ENCODE measurements around the gene GTF3C2. TPM values are rescaled to one million over a fixed set of nuclear protein-coding genes. Genes with fewer than 3 reads are reported as not detected.
"Not testable (repeated sequence)": the region's sequence is repeated elsewhere in the genome, so short reads cannot be mapped to it uniquely, and the experiment has no call there.

Gene GTF3C2
- total RNA-seq, 1 experiment from 2014 or later = 56.5 TPM

DNA sequence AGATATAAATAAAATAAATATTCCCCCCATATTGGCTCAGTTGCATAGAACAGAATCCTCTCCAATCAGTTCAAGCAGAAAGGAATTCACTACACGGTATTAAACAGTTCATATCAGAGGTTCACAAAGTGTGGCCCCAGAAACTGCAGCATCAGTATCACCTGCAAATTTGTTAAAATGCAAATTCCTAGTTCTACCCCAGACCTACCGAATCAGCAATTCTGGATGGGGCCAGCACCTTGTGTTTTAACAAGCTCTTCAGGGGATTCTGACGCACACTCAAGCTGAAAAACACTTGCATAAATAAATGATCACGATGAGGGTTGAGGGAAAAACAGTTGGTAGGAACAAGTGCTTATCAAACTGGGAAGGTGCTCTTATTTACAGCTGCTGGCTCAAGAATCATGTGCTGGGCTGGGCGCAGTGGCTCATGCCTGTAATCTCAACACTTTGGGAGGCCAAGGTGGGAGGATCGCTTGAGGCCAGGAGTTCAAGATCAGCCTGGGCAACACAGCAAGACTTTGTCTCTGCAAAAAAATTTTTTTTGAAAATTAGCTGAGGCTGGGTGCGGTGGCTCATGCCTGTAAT, 6.4 kb downstream of the GTF3C2 start:
- Histone ChIP-seq H3K36me3 (peaks cover 12% of the 10 kb centered on the region), H3K27me3 (no peaks in the 10 kb centered on the region), H3K9me3 (no peaks in the 10 kb centered on the region), H3K4me3 (no peak overlapping the region)
- DNase-seq = no peak

DNA sequence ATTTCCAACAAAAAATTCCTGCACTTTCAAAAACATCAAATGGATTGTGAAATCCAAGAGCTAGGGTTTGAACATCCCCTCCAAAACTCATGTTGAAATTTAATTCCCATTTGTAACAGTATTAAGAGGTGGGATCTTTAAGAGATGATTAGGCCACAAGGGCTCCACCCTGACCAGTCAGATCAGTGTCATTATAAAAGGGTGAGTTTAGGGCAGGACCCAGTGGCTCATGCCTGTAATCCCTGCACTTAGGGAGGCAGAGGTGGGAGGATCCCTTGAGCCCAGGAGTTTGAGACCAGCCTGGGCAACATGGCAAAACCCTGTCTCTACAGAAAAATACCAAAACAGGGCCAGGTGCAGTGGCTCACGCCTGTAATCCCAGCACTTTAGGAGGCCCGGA, 8.9 kb downstream of the GTF3C2 start:
- no peaks in the 10 kb centered on the region for H3K27me3 ChIP-seq
- H3K9me3 ChIP-seq = no peaks in the 10 kb centered on the region
- peaks cover 17% of the 10 kb centered on the region for H3K36me3 ChIP-seq
- no peak overlapping the region for H3K4me3 ChIP-seq
- no peak for DNase-seq

DNA sequence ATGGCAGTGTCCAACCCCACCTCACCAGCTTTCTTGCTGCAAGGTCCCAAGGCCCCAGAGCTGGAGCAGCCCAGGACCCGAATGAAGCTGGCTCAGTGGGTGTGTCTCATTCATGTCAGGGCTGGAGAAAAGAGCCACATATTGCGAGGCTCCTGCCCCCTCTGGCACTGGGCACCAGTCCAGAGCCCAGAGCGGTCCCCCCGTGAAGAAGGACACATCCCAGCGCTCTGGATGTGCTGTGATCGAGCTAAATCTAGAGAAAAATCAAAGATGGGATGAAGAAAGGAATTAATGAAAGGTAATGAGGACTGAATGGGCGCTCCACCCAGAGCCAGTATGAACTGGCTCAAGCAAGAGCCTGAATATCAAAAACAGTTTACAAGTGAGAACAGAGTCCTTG, 20.4 kb downstream of the GTF3C2 start:
- no peak for DNase-seq
- peaks cover 52% of the 10 kb centered on the region for H3K36me3 ChIP-seq
- no peaks in the 10 kb centered on the region for H3K9me3 ChIP-seq
- H3K27me3 ChIP-seq = no peaks in the 10 kb centered on the region
- no peak overlapping the region for H3K4me3 ChIP-seq

DNA sequence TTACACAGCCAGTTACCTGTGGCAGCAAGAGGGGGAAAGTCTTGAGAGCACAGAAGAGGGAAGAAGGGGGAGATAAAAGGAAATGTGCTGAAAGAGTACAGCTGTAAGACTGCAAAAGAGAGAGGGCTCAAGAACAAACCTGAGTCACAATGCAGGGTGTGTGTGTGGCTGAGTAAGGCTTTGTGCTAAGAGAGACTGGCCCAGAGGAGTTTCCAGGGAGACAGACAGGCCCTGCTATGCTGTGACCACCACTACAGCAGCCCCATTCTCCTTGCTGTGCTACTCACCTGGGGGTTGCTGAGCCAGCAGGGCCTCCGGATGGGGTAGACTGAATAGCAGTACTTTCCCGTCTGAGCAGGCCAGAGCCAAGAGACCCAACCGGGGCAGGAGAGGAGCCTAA, 21.3 kb downstream of the GTF3C2 start:
- peaks cover 52% of the 10 kb centered on the region for H3K36me3 ChIP-seq
- no peaks in the 10 kb centered on the region for H3K27me3 ChIP-seq
- DNase-seq = no peak
- no peaks in the 10 kb centered on the region for H3K9me3 ChIP-seq
- H3K4me3 ChIP-seq = no peak overlapping the region

DNA sequence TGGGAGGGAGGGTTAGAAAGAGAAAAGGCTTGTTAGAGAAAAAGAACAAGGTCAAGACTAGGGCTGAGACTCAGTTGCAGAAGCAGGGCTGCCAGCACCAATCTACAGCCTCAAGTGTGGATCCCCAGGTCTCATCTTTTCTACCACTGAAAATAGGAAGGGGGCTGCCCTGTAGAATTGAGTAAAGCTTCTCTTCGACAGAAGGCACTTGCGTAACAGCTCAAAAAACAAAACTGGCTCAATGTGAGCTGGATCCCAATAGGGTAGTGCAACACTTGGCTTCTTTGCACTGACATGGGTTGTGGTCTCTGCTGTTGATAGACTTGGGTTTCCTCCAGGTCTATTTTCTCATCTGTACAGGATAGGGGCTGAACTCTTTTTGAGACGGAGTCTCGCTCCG, 31.8 kb downstream of the GTF3C2 start:
- no peak for DNase-seq
- no peak overlapping the region for H3K4me3 ChIP-seq
- no peaks in the 10 kb centered on the region for H3K27me3 ChIP-seq
- no peaks in the 10 kb centered on the region for H3K9me3 ChIP-seq
- H3K36me3 ChIP-seq = peaks cover 34% of the 10 kb centered on the region

DNA sequence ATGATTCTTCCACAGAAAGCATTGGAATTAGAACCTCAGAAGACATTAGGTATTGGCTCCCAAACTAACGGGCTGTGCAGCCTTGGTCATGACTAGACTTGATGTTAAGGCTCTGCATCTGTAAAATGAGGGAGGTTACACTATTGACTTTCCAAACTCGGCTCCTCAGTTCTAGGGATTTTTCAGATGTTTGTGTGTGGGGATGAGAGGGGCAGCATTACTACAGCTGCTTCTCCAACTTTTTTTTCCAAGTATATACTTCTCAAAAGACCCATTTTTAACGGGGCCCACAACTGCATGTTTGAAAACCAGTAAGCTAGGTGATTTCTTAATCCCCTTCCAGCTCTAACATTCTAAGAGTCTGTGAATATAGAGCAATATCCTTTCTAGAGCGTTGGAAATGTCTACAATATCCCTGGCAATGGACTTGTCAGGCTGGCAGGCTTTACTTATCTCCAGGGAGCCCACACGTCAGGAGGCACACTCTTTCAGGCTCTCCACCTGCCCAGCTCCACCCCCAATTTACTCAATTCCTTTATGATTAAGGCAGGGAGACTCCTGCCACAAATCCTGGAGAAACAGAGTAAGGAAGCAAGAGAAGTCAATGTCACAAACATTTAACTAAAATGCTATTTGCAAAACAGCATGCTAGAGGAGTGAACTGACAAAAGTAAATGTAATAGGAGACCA, 32.8 kb downstream of the GTF3C2 start:
- no peaks in the 10 kb centered on the region for H3K27me3 ChIP-seq
- no peak for DNase-seq
- peaks cover 24% of the 10 kb centered on the region for H3K36me3 ChIP-seq
- H3K4me3 ChIP-seq = peak overlapping the region; percentile 85
- no peaks in the 10 kb centered on the region for H3K9me3 ChIP-seq

DNA sequence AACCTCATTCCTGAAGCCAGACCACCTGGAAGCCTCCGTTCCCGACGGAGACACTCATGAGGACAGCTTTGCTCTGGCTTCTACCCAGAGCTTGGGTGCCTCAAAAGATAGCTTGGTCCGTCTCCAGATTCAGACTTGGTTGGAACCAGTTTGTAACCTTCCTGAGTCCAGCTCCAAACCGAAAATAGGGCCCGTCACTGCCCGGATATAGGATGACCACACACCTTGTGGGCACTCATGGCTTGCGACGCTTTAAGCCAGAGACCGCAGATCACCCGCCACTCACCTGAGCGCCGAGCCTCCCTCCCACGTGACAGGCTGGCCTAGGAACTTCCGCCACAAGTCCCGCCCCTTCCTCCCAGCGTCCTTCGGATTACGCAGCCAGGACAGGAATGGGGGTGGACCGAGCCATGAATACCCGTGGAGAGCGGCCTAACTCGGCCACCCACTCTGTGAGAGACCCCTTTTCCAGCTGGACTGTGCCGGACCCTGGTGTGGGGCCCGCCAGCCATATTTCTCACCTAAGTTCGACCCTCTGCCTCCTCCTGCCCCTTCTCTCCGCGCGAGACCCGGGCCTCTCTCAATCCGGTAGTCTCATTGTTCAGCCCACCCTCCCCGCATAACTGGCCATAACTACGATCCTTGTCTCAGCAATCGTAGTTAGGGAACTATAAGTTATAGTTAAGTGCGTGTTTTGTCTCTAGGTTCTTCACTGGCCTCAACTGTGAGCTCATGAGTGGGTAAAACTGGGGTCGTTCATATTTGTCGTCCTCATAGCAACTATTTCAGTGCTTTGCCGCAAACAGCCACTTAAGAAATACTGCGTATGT, 33.6 kb downstream of the GTF3C2 start, which contains the start of gene MPV17:
Gene MPV17 (minus strand): TSS at position 332 of the 830 bp plus-strand sequence. CDS start 580 bp downstream, outside the sequence.
- H3K27me3 ChIP-seq = no peaks in the 10 kb centered on the region
- no peaks in the 10 kb centered on the region for H3K9me3 ChIP-seq
- peaks cover 17% of the 10 kb centered on the region for H3K36me3 ChIP-seq
- H3K4me3 ChIP-seq = peak within 1 kb of the TSS; percentile 85
- peak; percentile 90 for DNase-seq

DNA sequence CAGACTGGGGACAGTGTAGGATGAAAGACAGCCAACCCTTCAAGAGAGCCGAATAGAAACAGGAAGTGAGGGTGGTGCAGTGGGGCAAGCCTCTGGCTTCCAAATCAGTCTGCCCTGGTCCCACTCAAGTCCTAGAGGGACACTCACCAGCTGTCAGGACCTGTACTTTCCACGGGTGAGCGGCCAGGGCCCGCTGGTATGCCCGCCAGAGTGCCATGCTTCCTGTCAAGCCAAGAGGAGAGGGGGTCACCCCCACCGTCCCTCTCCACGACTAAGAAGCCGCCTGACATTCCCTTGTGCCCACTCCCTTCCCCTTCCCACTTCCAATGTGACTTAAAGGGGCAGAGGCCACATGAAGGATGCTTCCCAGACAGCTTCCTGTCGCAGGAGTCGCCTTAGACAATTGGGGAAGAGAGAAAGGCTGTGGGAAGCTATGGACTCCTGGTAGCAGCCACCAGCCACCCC, 34.2 kb downstream of the GTF3C2 start:
- H3K4me3 ChIP-seq = peak overlapping the region; percentile 85
- H3K9me3 ChIP-seq = no peaks in the 10 kb centered on the region
- no peak for DNase-seq

DNA sequence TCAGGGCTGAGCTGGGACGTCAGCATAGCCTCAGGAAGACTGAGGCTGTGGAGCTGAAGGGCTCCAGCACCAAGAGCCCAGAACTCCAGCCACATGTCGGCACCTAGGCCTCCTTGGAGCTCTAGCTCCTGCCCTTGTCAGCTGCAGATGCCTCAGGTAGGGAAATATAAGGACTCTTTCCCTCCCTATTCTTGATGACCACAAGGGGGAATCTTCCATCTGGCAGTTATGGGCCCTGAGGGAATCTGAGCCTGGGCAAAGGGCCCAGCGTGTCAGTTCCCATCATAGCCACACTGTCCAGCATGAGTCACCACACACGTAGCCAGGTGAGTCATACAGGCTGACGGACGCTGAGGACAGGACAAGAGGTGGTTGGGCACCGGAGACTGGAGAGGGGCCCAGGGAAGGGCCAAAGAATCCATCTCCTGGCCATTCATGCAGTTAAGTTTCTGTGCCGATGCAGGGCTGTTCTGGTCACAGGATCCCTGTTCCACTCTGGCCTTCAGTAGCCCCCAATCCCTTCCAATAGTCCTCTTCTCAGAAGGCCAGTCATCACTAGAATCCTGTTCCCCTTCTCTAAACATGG, 35.5 kb downstream of the GTF3C2 start:
- H3K27me3 ChIP-seq = no peaks in the 10 kb centered on the region

More for the DNA sequence above, 34.2 kb downstream of the GTF3C2 start:
- Histone ChIP-seq H3K36me3 (peaks cover 13% of the 10 kb centered on the region), H3K27me3 (no peaks in the 10 kb centered on the region)

DNA sequence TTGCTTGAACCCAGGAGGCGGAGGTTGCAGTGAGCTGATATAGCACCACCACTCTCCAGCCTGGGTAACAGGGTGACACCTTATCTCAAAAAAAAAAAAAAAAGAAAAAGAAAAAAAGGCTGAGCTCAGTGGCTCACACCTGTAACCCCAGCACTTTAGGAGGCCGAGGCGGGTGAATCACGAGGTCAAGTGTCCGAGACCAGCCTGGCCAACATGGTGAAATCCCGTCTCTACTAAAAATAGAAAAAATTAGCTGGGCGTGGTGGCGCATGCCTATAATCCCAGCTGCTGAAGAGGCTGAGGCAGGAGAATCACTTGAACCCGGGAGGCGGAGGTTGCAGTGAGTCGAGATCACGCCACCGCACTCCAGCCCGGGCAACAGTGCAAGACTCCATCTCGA, 36.7 kb downstream of the GTF3C2 start:
- not testable (repeated sequence) for H3K27me3 ChIP-seq, H3K36me3 ChIP-seq, H3K4me3 ChIP-seq, H3K9me3 ChIP-seq, DNase-seq

More for the DNA sequence above, 35.5 kb downstream of the GTF3C2 start:
- Histone ChIP-seq H3K4me3 (peak overlapping the region; percentile 85), H3K9me3 (no peaks in the 10 kb centered on the region), H3K36me3 (peaks cover 11% of the 10 kb centered on the region)
- DNase-seq = peak; percentile 97

DNA sequence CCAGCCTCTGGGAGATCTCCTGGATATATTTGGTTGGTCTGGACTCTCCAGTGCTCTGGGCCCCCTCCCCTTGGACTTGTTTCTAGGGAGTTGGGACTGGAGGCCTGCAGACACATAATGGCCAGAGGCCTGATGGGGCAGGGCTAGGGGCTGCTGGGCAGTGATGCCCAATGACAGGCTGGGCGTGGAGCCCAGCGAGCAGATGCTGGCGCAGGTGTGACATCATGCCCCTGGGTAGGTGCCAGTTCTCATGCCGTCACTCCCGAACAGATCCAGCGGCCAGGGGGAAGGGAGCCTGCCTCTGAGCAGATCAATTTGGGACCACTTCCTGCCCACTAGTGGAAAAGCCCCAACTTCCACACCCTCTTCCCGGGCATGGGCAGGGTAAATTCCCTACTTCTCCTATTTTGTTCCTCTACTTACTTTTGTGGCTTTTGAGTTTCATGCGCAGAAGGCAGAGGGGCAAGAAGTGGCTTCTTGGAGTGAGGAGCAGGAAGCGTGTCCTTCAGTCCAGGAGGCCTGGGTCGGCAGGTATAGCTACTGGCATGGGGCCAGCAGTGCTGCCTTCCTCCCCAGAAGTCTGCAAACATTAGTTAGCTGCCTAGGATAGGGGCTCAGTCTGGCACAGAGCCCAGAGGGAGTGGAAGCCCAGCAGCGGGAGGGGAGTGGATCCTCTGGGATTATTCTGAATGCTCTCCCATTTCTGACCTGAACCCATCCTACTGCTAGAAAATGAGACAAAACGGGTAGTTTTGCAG, 39.7 kb downstream of the GTF3C2 start:
- Histone ChIP-seq H3K9me3 (no peaks in the 10 kb centered on the region), H3K27me3 (no peaks in the 10 kb centered on the region), H3K36me3 (peaks cover 5% of the 10 kb centered on the region; the same call in 1 of the 2 replicates), H3K4me3 (no peak overlapping the region)
- DNase-seq = peak; percentile 52

DNA sequence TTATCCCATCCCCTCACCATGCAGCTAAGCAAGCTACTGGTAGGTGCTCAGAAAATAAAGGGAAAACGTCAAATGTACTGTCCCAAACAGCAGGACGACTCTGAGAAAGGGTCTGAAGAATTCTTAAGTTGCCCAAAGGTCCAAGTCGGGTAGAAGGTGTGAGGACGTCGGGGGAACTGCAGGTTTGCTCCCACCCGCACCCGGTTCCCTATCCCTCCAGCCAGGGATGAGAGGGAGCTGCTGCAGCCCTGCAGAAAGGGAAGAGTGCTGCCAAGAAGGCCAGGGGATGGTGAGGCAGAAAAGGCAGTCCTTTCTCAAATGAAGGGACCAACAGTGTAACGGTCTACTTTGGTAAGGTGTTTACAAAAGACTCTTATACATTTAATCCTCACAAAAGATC, 41.4 kb downstream of the GTF3C2 start:
- Histone ChIP-seq H3K36me3 (0 out of 2 replicates have a peak, but pooled peaks cover 5% of the 10 kb centered on the region), H3K4me3 (no peak overlapping the region), H3K9me3 (no peaks in the 10 kb centered on the region), H3K27me3 (no peaks in the 10 kb centered on the region)
- DNase-seq = no peak

DNA sequence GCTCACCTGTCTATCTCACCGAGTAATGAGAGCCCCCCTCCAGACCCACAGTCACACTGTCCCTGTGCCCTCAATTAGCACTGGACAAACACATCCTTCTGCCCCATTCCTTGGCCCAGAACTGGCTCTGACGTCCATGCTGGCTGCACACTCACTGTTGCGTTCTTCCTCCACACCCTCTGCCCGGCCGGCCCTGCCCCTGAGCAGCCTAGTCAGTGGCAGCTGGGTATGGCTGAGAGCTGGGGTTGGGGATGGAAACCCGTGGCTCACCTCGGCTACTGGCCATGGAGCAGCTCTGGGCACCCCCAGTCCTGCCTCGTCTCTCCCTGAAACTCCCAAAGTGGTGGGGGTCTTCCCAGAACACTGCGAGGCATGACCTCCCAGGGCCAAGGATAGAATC, 41.9 kb downstream of the GTF3C2 start:
- no peak overlapping the region for H3K4me3 ChIP-seq
- no peaks in the 10 kb centered on the region for H3K9me3 ChIP-seq
- H3K36me3 ChIP-seq = 0 out of 2 replicates have a peak, but pooled peaks cover 5% of the 10 kb centered on the region
- no peaks in the 10 kb centered on the region for H3K27me3 ChIP-seq
- DNase-seq = no peak

DNA sequence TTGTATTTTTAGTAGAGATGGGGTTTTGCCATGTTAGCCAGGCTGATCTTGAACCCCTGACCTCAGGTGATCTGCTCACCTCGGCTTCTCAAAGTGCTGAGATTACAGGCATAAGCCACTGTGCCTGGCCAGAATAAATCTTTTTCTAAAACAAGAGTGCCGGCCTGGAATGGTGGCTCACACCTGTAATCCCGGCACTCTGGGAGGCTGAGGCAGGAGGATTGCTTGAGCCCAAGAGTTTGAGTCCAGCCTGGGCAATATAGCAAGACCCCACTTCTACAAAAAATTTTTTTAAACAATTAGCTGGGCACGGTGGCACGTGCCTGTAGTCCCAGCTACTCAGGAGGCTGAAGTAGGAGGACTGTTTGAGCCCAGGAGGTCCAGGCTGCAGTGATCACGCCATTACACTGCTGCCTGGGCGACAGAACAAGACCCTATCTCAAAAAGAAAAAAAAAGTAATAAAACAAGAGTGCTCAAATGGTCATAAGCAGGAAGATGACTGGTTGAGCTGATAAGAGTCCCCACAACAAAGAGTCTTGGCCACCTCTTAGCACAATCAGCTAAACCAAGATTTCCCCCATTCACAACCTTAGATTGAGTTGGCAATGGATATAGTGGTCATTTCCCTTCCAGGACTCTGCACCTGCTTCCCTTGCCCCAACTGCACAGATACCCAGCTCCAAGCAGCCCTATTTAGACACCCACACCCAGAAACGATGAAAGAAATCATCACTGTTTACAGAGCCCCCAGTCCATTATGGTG, 42.5 kb downstream of the GTF3C2 start:
- Histone ChIP-seq H3K4me3 (no peak overlapping the region), H3K9me3 (no peaks in the 10 kb centered on the region), H3K36me3 (0 out of 2 replicates have a peak, but pooled peaks cover 5% of the 10 kb centered on the region), H3K27me3 (no peaks in the 10 kb centered on the region)
- no peak for DNase-seq

DNA sequence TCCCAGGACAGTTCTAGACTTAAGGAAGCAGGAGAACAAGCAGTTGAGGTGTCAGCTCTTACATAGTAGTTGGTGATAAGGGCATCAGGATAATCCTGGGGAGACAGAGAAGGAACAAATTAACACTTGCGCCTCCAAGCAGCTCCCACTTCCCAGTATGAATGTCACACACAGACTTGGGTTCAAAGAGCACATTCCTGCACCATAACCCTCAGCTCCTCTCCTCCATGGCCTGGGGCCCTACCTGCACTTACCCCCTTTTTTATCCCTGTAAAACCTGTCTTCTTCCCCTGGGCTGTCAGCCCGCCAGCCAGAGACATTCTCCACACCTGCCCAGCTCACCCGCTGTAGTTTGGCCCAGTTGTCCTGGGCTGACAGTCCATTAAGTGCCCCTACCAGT, 44.4 kb downstream of the GTF3C2 start:
- Histone ChIP-seq H3K9me3 (no peaks in the 10 kb centered on the region), H3K4me3 (no peak overlapping the region), H3K36me3 (0 out of 2 replicates have a peak, but pooled peaks cover 5% of the 10 kb centered on the region), H3K27me3 (peaks cover 9% of the 10 kb centered on the region)
- DNase-seq = no peak

Data from MG63 (cell line).